ENCODE measurements around the gene SCARF1.

The SCARF1 gene

DNA sequence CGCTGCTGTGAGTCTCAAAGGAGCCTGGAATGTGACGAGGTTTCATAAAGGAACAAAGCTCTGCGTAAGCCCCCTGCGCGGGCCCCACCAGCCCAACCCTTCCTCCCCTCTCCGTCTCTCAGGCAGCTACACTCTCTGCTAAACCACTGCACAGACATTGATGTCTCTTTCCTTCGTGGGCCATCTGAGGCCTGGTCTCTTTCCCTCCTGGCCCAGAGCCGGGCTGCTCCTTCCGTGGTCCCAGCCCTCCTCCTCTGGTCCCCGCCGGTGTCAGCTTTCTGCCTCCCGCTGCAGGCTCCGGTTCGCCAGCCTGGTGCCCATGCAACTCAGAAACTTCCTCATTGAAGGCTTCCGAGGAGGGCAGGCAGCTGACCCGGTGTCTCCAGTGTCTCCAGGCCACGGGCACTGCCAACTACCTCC is 7.4 kb downstream of the SCARF1 start:
- DNase-seq (ENCODE audit: low read depth, low spot score): no peak
- no peak overlapping the region for H3K4me3 ChIP-seq (ENCODE audit: low read depth, low read length)
- TF ChIP-seq, protein P1, sequence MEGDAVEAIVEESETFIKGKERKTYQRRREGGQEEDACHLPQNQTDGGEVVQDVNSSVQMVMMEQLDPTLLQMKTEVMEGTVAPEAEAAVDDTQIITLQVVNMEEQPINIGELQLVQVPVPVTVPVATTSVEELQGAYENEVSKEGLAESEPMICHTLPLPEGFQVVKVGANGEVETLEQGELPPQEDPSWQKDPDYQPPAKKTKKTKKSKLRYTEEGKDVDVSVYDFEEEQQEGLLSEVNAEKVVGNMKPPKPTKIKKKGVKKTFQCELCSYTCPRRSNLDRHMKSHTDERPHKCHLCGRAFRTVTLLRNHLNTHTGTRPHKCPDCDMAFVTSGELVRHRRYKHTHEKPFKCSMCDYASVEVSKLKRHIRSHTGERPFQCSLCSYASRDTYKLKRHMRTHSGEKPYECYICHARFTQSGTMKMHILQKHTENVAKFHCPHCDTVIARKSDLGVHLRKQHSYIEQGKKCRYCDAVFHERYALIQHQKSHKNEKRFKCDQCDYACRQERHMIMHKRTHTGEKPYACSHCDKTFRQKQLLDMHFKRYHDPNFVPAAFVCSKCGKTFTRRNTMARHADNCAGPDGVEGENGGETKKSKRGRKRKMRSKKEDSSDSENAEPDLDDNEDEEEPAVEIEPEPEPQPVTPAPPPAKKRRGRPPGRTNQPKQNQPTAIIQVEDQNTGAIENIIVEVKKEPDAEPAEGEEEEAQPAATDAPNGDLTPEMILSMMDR (IDR thresholded peaks at IDR 0.05; ENCODE audit: insufficient read depth, low read length, missing control alignments): no peak
- ChIA-PET POLR2A (no interaction called here), CTCF (interaction anchor here (1.0 to 3.5 kb wide), 3 partner anchors 8 to 10 kb away, joined by 3 to 28 read pairs (median 4); partner anchors contain the start of genes RILP and SLC43A2)

DNA sequence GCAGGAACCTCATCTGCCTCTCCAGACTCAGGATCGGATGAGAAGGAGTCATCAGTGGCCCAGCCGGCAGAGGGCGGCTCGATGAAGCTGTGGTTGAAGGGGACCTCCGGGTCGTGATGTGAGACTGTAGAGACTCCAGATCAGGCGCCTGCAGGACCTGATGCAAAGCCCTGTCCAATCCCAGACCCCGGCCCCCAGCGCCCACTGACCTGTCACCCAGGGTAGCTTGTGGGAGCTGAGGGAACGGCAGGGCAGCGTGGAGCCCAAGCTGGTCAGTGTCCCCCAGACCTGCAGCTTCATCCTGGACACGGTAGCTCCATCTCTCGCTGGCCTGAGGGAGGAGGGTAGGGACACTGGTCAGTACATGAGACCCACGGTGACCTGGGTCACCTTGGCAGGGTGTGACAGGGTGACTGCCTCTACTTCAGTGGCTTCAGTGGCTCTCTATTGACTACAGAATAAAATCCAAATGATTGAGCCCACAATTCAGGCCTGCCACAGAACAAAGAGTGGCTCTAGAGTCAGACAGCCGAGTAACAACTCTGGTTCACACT is 8.7 kb downstream of the SCARF1 start:
- DNase-seq (ENCODE audit: low read depth, low spot score): no peak
- TF ChIP-seq, protein P1 (IDR thresholded peaks at IDR 0.05; ENCODE audit: insufficient read depth, low read length, missing control alignments): no peak

DNA sequence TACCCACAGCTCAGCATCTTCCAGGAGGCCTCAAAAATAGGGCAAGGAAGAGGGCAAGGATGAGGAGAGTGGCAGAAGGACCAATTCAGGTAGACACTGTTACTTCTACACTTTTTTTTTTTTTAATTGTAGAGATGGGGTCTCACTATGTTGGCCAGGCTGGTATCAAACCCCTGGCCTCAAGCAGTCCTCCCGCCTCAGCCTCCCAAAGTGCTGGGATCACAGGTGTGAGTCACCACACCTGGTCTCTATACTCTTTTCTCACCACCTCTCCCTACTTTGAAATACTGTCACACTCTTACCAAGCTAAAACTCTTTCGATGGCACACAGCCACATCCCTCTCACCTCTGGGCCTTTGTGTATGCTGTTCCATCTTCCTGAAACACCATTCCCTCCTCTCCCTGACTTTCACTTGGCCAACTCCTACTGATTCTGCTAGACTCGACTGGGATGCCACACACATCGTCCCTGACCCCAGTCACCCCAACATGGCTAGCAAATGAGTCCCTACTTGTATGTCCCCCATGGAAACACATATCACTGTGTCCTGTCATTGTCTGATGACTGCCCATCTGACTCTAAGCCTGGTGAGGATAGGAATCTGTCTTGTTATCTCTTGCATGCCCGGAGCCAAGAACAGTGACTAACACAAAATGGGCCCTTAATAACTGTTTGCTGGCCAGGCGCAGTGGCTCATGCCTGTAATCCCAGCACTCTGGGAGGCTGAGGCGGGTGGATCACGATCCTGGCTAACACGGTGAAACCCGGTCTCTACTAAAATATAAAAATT is 9.7 kb downstream of the SCARF1 start:
- TF ChIP-seq, protein P1 (IDR thresholded peaks at IDR 0.05; ENCODE audit: insufficient read depth, low read length, missing control alignments): no peak
- DNase-seq (ENCODE audit: low read depth, low spot score): no peak
- ChIA-PET POLR2A (no interaction called here), CTCF (interaction anchor here (0.7 to 1.4 kb wide), 3 partner anchors 12 to 46 kb away, joined by 3 to 9 read pairs (median 5); no protein-coding TSS in a partner anchor)
- no peak overlapping the region for H3K4me3 ChIP-seq (ENCODE audit: low read depth, low read length)

More for the DNA sequence above, 8.7 kb downstream of the SCARF1 start:
- H3K4me3 ChIP-seq (ENCODE audit: low read depth, low read length): no peak overlapping the region
- CTCF ChIA-PET: interaction anchor here (0.8 to 1.4 kb wide), 3 partner anchors 9 to 47 kb away, joined by 4 to 9 read pairs (median 5); partner anchors contain the start of gene SCARF1
- POLR2A ChIA-PET: interaction anchor here (0.6 kb wide), 1 partner anchor 10 kb away, joined by 4 read pairs; no protein-coding TSS in a partner anchor

DNA sequence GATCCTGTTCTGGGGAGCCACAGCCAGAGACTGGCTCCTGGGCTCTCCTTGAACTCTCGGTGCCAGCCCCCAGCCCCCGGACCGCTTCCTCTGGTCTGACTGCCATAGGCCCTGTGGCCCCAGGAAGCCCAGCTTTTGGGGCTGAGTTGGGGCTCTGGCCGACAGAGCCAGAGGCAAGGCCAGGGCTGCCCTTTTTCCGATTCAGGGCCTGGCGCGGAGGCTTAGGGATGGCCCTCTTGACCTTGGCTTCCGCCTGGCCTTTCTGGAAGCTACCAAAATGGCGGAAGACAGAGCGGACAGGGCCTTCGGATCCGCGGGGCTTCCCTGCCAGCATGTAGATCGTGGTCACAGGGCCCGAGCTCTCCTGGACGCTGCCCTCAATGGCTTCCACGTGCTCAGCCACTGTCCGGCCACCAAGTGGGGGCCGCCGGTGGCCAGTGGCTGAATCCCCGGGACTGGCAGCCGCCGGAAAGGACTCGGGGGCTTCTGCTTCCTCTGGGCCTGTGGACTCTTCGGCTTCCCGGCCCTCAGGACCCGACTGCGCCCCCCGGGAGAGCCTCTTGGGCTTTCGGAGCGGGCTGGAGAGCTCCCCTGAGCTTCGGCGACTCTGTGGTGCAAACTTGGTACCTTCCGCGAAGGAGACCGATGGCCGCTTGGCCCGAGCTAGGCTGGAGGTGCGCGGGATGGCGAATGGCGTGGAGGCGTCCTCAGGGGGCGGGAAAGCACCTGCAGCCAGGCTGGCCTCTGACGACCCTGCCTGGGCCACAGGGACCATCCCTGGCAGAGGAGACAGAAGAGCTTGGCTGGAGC is 10.5 kb downstream of the SCARF1 start:
- TF ChIP-seq, protein P1 (IDR thresholded peaks at IDR 0.05; ENCODE audit: insufficient read depth, low read length, missing control alignments): no peak
- no peak for DNase-seq (ENCODE audit: low read depth, low spot score)
- CTCF ChIA-PET: interaction anchor here (0.7 kb wide), 1 partner anchor 13 kb away, joined by 3 read pairs; no protein-coding TSS in a partner anchor
- POLR2A ChIA-PET: no interaction called here
- H3K4me3 ChIP-seq (ENCODE audit: low read depth, low read length): no peak overlapping the region

DNA sequence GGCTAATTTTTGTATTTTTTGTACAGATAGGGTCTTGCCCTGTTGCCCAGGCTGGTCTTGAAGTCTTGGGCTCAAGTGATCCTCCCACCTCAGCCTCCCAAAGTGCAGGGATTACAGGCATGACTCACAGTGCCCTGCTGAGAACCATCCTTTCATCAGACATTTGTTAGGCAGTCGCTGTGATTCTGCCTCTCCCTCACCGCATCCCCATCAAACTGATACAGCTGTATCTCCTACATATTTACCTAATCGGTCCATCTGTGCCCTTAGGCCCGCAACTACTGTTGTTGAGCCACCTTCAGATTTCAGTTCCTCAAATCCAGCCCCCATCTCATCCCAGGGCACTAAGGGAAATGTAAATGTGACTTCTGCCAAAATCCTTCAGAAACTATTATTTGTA is 14.9 kb downstream of the SCARF1 start:
- TF ChIP-seq, protein P1 (IDR thresholded peaks at IDR 0.05; ENCODE audit: insufficient read depth, low read length, missing control alignments): no peak
- ChIA-PET CTCF (interaction anchor here (0.6 to 2.8 kb wide), 14 partner anchors 8 to 371 kb away, joined by 3 to 22 read pairs (median 4); partner anchors contain the start of gene INPP5K), POLR2A (interaction anchor here (0.8 to 1.6 kb wide), 2 partner anchors 56 to 121 kb away, joined by 3 read pairs; no protein-coding TSS in a partner anchor)
- no peak for DNase-seq (ENCODE audit: low read depth, low spot score)
- H3K4me3 ChIP-seq (ENCODE audit: low read depth, low read length): no peak overlapping the region
